HEK293 (cell line): ENCODE data around the gene SPATA2.
A peak's percentile ranks its signal among the peaks of the same experiment; 100 is the strongest.

Source experiments
- CTCF ChIA-PET: fragments of 350-600 bp; formaldehyde crosslinking; extraction: SDS; loops from one replicate; lab custom pipeline; 2021; ENCODE audit warnings: antibody characterized with exemption; lab: Yijun Ruan, JAX
- POLR2A ChIA-PET: fragments of 300-600 bp; formaldehyde crosslinking; extraction: SDS; loops from one replicate; lab custom pipeline; 2020; ENCODE audit warnings: antibody characterized with exemption, inconsistent platforms; lab: Yijun Ruan, JAX
- H3K27ac ChIP-seq: fragments of 200-500 bp; sonication (Bioruptor generic); 2 replicates; pipeline ENCODE4 v1.5.1; 2014; ENCODE audit warnings: low read depth, low read length, control low read depth, inconsistent platforms; ENCODE audit errors: extremely low read depth
- H3K36me3 ChIP-seq, 2 experiments: fragments of 200-500 bp in 1 of 2; sonication (Bioruptor generic) in 1 of 2; 1 replicate in 1 of 2; 2 replicates in 1 of 2; pipeline ENCODE4 v1.5.1; 2014 to 2017; ENCODE audit warnings: inconsistent platforms in 2 of 2, low read length in 2 of 2; ENCODE audit not compliant: control insufficient read depth in 2 of 2, insufficient read depth in 1 of 2
- H3K4me1 ChIP-seq: fragments of 200-500 bp; sonication (Bioruptor generic); 2 replicates; pipeline ENCODE4 v1.5.1; 2014; ENCODE audit warnings: mild to moderate bottlenecking, low read length, inconsistent platforms; ENCODE audit not compliant: control insufficient read depth, insufficient read depth
- H3K4me3 ChIP-seq: 2 replicates; pipeline ENCODE4 v1.5.1; 2011; ENCODE audit warnings: low read depth, mild to moderate bottlenecking, control low read depth, low read length, moderate library complexity
- H3K9me3 ChIP-seq: fragments of 200-500 bp; sonication (Bioruptor generic); 2 replicates; pipeline ENCODE4 v1.5.1; 2014; ENCODE audit warnings: low read depth, low read length, inconsistent platforms; ENCODE audit not compliant: control insufficient read depth, insufficient read depth
- AEBP2 ChIP-seq: fragments of 450-650 bp; formaldehyde crosslinking; IDR thresholded peaks from 2 replicates; pipeline ENCODE4 v1.5.1; 2016; ENCODE audit warnings: missing biosample characterization, missing genetic modification characterization, borderline replicate concordance
- GLIS1 ChIP-seq: fragments of 450-650 bp; formaldehyde crosslinking; IDR thresholded peaks from 2 replicates; pipeline ENCODE4 v1.5.1; 2016; ENCODE audit warnings: missing biosample characterization, missing genetic modification characterization
- HOXD13 ChIP-seq: sonication (generic); formaldehyde crosslinking; IDR thresholded peaks from 2 replicates; pipeline ENCODE4 v1.8.0; 2022; ENCODE audit warnings: missing genetic modification reagents, borderline replicate concordance
- SALL2 ChIP-seq: fragments of 450-650 bp; formaldehyde crosslinking; IDR thresholded peaks from 2 replicates; pipeline ENCODE4 v1.5.0; 2017; ENCODE audit warnings: missing biosample characterization, mild to moderate bottlenecking, missing genetic modification characterization, borderline replicate concordance
- ZBTB21 ChIP-seq: fragments of 450-650 bp; formaldehyde crosslinking; IDR thresholded peaks from 2 replicates; pipeline ENCODE4 v1.5.1; 2017; ENCODE audit warnings: missing biosample characterization, missing genetic modification characterization
- ZBTB26 ChIP-seq: fragments of 450-650 bp; formaldehyde crosslinking; optimal IDR thresholded peaks from 2 replicates; pipeline ENCODE3; 2016; ENCODE audit warnings: missing biosample characterization, mild to moderate bottlenecking, missing genetic modification characterization
- ZFP69B ChIP-seq: fragments of 450-650 bp; formaldehyde crosslinking; IDR thresholded peaks from 2 replicates; pipeline ENCODE4 v1.5.1; 2016; ENCODE audit warnings: missing biosample characterization, missing genetic modification characterization
- ZNF114 ChIP-seq: fragments of 450-650 bp; formaldehyde crosslinking; IDR thresholded peaks from 2 replicates; pipeline ENCODE4 v1.5.0; 2017; ENCODE audit warnings: missing biosample characterization, missing genetic modification characterization
- ZNF184 ChIP-seq: fragments of 450-650 bp; IDR thresholded peaks from 2 replicates; pipeline ENCODE4 v1.5.1; 2018; ENCODE audit warnings: missing biosample characterization, mild to moderate bottlenecking, missing genetic modification characterization
- ZNF2 ChIP-seq: fragments of 450-650 bp; formaldehyde crosslinking; IDR thresholded peaks from 2 replicates; pipeline ENCODE4 v1.5.1; 2016; ENCODE audit warnings: missing biosample characterization, missing genetic modification characterization
- ZNF202 ChIP-seq: fragments of 450-650 bp; formaldehyde crosslinking; IDR thresholded peaks from 2 replicates; pipeline ENCODE4 v1.5.1; 2016; ENCODE audit warnings: missing biosample characterization, missing genetic modification characterization, borderline replicate concordance
- ZNF223 ChIP-seq: fragments of 450-650 bp; formaldehyde crosslinking; IDR thresholded peaks from 2 replicates; pipeline ENCODE4 v1.5.1; 2016; ENCODE audit warnings: missing biosample characterization, missing genetic modification characterization
- ZNF266 ChIP-seq: fragments of 450-650 bp; formaldehyde crosslinking; IDR thresholded peaks from 2 replicates; pipeline ENCODE4 v1.5.1; 2016; ENCODE audit warnings: missing biosample characterization, missing genetic modification characterization, low read depth
- ZNF280C ChIP-seq: fragments of 450-650 bp; formaldehyde crosslinking; IDR thresholded peaks from 2 replicates; pipeline ENCODE4 v1.5.1; 2016; ENCODE audit warnings: missing biosample characterization, missing genetic modification characterization
- ZNF37A ChIP-seq: fragments of 450-650 bp; IDR thresholded peaks from 2 replicates; pipeline ENCODE4 v1.5.1; 2018; ENCODE audit warnings: missing biosample characterization, missing genetic modification characterization
- ZNF623 ChIP-seq: fragments of 450-650 bp; formaldehyde crosslinking; IDR thresholded peaks from 2 replicates; pipeline ENCODE4 v1.5.1; 2016; ENCODE audit warnings: missing biosample characterization, missing genetic modification characterization
- ZNF624 ChIP-seq: fragments of 450-650 bp; formaldehyde crosslinking; IDR thresholded peaks from 2 replicates; pipeline ENCODE4 v1.5.1; 2017; ENCODE audit warnings: missing biosample characterization, missing genetic modification characterization
- ZSCAN16 ChIP-seq: fragments of 450-650 bp; formaldehyde crosslinking; IDR thresholded peaks from 2 replicates; pipeline ENCODE4 v1.5.1; 2016; ENCODE audit warnings: missing biosample characterization, missing genetic modification characterization
- ZSCAN30 ChIP-seq: fragments of 450-650 bp; IDR thresholded peaks from 2 replicates; pipeline ENCODE4 v1.5.1; 2018; ENCODE audit warnings: missing biosample characterization, mild to moderate bottlenecking, missing genetic modification characterization, moderate library complexity
- TF ChIP-seq, protein P1 (sequence below): fragments of 450-650 bp; formaldehyde crosslinking; IDR thresholded peaks from 2 replicates; pipeline ENCODE4 v1.5.1; 2016; ENCODE audit warnings: missing biosample characterization, missing genetic modification characterization
- TF ChIP-seq, protein P2 (sequence below): fragments of 450-650 bp; formaldehyde crosslinking; IDR thresholded peaks from 2 replicates; pipeline ENCODE4 v1.5.1; 2016; ENCODE audit warnings: missing biosample characterization, missing genetic modification characterization

The SPATA2 gene

GRCh38 chr20:49889935-49890333 is 25.4 kb downstream of the SPATA2 start (continued):
- no peak for TF ChIP-seq ZNF202 (tag by site-specific recombination)
- no peak for TF ChIP-seq AEBP2 (tag by site-specific recombination)
- no peak for TF ChIP-seq ZBTB26 (tag by site-specific recombination)

DNA sequence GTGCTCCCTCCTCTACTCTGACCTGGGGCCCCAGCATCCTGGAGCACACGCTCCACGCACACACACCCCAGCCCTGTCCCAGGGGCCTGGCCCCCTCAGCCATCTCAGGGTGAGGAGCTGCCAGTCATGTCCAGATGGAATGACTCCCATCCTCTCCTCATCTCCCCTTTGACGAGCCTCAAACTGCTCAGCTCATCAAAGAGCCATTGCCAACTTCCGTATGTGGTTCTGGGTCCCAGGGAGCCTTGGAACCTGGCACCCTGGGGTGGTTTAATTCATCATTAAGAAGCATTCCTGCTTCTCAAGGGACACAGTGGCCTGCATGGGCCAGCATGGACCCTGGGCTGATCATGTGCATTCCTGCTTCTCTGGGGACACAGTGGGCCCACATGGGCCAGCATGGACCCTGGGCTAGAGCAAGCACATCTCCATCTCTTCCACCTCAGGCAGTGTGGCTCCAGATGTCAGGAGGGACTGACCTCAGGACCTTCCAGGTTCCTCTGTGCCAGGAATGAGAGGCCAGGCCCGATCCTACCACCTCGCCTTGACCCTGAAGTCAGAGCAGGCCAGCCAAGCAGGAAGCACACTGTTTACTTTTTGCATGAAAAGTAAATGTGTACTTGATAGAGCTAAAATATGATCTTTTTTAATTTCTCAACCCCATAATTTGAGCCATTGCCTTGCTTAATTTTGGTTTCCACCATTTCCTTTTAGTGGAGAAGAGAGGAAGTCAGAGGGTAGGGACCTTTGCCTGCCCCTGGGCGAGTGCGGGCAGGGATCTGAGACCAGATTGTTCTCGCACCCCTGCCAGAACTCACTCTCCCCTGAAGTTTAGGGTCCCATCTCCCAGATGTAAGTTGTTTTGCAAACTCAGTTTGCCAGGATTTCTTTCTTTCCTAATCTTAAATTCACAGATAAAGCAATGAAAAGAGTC is 26.1 kb downstream of the SPATA2 start:
- Histone ChIP-seq H3K36me3 (peaks cover 0 to 40% of the 10 kb centered on the region in 2 experiments; a peak in 1 of 3 replicates), H3K27ac (no peak overlapping the region), H3K4me1 (no peaks in the 10 kb centered on the region), H3K4me3 (no peak overlapping the region), H3K9me3 (no peaks in the 10 kb centered on the region)
- CTCF ChIA-PET = interaction anchor here (0.6 to 4.6 kb wide), 28 partner anchors 8 to 910 kb away, joined by 3 to 56 read pairs (median 4); no protein-coding TSS in a partner anchor
- TF ChIP-seq SALL2 (tag by site-specific recombination) (no peak), HOXD13 (no peak), ZNF624 (no peak), ZNF623 (tag by site-specific recombination) (no peak), ZBTB21 (no peak), ZNF184 (tag by site-specific recombination) (no peak)
- POLR2A ChIA-PET = interaction anchor here (0.6 to 1.1 kb wide), 2 partner anchors 277 to 278 kb away, joined by 3 to 4 read pairs; no protein-coding TSS in a partner anchor

DNA sequence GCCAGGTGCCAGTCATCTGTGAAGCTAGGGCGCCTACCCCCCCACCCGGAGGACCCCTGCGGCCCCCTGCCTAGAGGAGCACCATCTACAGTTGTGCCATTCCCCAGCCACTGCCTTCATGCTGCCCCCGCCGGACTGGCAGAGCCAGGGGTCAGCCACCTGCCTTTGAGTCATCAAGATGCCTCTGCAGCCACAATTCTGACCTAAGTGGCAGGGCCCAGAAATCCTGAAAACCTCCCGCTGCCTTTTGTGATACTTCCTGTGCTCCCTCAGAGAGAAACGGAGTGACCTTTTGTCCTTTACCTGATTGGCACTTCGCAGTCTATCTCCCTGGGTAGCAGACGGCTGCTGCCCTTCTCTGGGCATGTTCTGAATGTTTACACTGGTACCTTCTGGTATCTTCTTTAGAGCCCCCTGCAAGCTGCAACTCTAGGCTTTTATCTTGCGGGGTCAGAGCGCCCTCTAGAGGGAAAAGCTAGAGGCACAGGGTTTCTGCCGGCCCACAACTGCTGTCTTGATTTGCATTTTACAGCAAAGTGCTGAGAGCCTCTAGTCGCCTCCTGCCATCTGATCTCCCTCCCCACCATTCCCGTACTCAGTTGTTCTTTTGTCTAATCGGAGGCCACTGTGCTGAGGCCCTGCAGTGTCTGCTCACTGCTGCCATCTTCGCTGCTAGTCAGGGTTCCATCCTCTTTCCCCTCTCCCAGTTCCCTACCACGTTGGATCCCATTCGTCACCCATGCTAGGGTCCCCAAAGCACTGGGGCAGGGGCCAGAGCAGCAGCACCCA is 26.9 kb downstream of the SPATA2 start:
- no peaks in the 10 kb centered on the region for H3K9me3 ChIP-seq
- CTCF ChIA-PET = interaction anchor here (0.6 to 4.6 kb wide), 28 partner anchors 8 to 352 kb away, joined by 3 to 56 read pairs (median 4); no protein-coding TSS in a partner anchor
- POLR2A ChIA-PET = interaction anchor here (1.1 kb wide), 1 partner anchor 278 kb away, joined by 3 read pairs; no protein-coding TSS in a partner anchor
- peaks cover 0 to 49% of the 10 kb centered on the region in 2 experiments; a peak in 1 of 3 replicates for H3K36me3 ChIP-seq
- H3K4me1 ChIP-seq = no peaks in the 10 kb centered on the region
- H3K27ac ChIP-seq = no peak overlapping the region
- H3K4me3 ChIP-seq = no peak overlapping the region
- TF ChIP-seq ZNF280C (no peak), ZNF114 (tag by site-specific recombination) (no peak), GLIS1 (tag by site-specific recombination) (peak; percentile 17; the same call in 1 of the 2 replicates), ZSCAN30 (tag by site-specific recombination) (no peak), ZSCAN16 (tag by site-specific recombination) (peak; percentile 94), ZNF2 (peak; percentile 54; the same call in 1 of the 2 replicates), ZNF37A (no peak), ZNF266 (no peak), ZNF223 (tag by site-specific recombination) (no peak), ZFP69B (no peak)
- TF ChIP-seq, protein P1, sequence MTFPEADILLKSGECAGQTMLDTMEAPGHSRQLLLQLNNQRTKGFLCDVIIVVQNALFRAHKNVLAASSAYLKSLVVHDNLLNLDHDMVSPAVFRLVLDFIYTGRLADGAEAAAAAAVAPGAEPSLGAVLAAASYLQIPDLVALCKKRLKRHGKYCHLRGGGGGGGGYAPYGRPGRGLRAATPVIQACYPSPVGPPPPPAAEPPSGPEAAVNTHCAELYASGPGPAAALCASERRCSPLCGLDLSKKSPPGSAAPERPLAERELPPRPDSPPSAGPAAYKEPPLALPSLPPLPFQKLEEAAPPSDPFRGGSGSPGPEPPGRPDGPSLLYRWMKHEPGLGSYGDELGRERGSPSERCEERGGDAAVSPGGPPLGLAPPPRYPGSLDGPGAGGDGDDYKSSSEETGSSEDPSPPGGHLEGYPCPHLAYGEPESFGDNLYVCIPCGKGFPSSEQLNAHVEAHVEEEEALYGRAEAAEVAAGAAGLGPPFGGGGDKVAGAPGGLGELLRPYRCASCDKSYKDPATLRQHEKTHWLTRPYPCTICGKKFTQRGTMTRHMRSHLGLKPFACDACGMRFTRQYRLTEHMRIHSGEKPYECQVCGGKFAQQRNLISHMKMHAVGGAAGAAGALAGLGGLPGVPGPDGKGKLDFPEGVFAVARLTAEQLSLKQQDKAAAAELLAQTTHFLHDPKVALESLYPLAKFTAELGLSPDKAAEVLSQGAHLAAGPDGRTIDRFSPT (tag by site-specific recombination) = peak; percentile 10; the same call in 1 of the 2 replicates
- TF ChIP-seq, protein P2, sequence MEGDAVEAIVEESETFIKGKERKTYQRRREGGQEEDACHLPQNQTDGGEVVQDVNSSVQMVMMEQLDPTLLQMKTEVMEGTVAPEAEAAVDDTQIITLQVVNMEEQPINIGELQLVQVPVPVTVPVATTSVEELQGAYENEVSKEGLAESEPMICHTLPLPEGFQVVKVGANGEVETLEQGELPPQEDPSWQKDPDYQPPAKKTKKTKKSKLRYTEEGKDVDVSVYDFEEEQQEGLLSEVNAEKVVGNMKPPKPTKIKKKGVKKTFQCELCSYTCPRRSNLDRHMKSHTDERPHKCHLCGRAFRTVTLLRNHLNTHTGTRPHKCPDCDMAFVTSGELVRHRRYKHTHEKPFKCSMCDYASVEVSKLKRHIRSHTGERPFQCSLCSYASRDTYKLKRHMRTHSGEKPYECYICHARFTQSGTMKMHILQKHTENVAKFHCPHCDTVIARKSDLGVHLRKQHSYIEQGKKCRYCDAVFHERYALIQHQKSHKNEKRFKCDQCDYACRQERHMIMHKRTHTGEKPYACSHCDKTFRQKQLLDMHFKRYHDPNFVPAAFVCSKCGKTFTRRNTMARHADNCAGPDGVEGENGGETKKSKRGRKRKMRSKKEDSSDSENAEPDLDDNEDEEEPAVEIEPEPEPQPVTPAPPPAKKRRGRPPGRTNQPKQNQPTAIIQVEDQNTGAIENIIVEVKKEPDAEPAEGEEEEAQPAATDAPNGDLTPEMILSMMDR (tag by site-specific recombination) = peak; percentile 85
